ENCODE measurements around the gene XPO6.

The XPO6 gene

DNA sequence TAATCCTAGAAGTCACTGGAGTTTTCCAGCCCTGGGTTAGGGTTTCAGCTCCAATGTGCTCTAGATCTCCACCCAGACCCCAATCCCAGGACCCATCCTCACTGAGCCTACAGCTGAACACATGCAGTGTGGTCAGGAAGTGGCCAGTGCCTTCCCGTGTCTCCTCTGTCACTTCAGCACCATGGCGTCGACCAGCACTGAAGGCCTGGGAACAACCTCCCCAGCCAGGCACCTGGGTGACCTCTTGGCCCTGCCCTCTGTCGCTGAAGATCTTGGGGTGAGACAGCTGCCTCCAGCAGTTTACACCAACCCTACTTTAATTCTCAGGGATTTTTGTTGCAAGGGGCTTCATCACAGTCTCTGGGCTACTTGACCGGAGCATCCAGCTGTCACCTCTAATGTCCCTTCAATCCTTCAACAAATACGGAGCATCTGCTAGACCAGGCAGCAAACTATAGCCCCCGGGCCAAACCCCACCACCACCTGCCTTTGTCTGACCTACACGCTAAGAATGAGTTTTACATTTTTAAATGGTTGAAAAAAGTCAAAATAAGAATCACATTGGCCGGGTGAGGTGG is 130.3 kb downstream of the XPO6 start:
- DNase-seq (no peak), ATAC-seq (replicated peaks) (no peak)
- no peaks in the 10 kb centered on the region for H3K36me3 Mint-ChIP-seq (ENCODE audit: insufficient read depth)
- H3K4me3 Mint-ChIP-seq: no peak overlapping the region
- peaks cover 0 to 2% of the 10 kb centered on the region in 2 donors for H3K4me1 Mint-ChIP-seq (ENCODE audit: low read depth in 2 of 2)
- H3K9me3 Mint-ChIP-seq: no peaks in the 10 kb centered on the region
- H3K27me3 Mint-ChIP-seq: no peaks in the 10 kb centered on the region
- no peak overlapping the region for H3K27ac Mint-ChIP-seq

DNA sequence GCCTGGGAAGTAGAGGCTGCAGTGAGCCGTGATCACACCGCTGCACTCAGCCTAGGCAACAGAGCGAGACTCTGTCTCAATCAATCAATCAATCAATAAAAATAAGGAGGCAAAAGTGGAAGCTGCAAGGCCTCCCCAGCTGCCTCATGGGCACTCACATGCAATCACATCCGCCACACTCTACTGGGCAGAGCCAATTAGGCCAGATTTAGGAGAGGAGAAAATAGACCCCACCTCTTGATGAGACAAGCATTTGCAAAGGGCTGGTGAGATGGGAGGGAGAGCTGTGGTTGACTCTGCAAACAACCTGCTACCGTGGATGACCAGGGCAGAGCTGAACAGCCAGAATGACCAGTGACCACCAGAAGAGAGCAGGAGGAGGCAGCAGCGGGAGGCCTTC is 133.5 kb downstream of the XPO6 start:
- H3K9me3 Mint-ChIP-seq: no peaks in the 10 kb centered on the region
- no peak overlapping the region for H3K27ac Mint-ChIP-seq
- H3K4me3 Mint-ChIP-seq: no peak overlapping the region

DNA sequence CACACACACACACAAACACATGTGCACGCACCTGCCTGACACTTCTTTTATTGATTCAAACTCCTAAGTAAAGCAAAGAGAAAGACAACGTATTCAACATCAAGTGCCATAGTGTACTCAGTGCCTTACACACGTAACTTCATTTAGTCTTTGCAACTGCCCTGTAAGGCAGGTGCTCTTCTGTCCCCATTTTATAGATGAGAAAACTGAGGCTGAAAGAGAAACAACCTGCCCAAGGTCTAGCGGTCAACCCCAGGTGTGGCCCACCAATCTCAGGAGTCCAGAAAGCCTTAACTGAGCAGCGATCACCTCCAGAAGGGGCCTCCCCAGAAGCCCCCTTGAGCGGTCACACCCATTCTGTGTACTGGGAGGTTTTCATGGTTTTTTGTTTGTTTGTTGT is 137.9 kb downstream of the XPO6 start:
- Mint-ChIP-seq H3K36me3 (ENCODE audit: insufficient read depth) (peaks cover 3% of the 10 kb centered on the region), H3K9me3 (no peaks in the 10 kb centered on the region), H3K27ac (no peak overlapping the region), H3K4me1 (ENCODE audit: low read depth in 2 of 2) (no peaks in the 10 kb centered on the region), H3K27me3 (peaks cover 7 to 27% of the 10 kb centered on the region in 2 donors), H3K4me3 (no peak overlapping the region)
- DNase-seq: no peak
- no peak for ATAC-seq (replicated peaks)

More for the DNA sequence above, 133.5 kb downstream of the XPO6 start:
- ATAC-seq (replicated peaks): no peak
- no peak for DNase-seq
- H3K27me3 Mint-ChIP-seq: peaks cover 1 to 10% of the 10 kb centered on the region in 2 donors
- H3K36me3 Mint-ChIP-seq (ENCODE audit: insufficient read depth): peaks cover 3% of the 10 kb centered on the region
- H3K4me1 Mint-ChIP-seq (ENCODE audit: low read depth in 2 of 2): no peaks in the 10 kb centered on the region

DNA sequence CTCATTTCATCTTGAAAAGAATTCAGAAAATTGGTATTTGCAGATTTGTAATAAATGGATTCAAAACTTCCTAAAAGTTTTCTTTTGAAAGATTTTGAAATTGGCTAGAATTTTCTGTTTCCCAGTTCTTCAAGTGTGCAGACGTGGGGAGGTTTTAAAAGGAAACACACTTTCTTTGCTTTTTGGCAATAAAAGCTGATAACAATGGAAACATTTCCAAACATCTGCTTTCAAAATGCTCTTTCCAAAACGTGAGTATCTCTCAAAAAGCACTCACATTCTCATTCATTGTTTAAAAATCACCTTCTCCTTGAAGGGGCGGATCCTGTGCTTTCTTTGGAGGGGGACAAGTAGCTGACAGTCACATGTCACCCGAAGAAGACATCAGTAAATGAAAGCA is 139.7 kb downstream of the XPO6 start:
- Mint-ChIP-seq H3K36me3 (ENCODE audit: insufficient read depth) (peaks cover 6% of the 10 kb centered on the region), H3K4me3 (no peak overlapping the region), H3K4me1 (ENCODE audit: low read depth in 2 of 2) (no peaks in the 10 kb centered on the region), H3K27ac (no peak overlapping the region), H3K27me3 (peaks cover 7 to 27% of the 10 kb centered on the region in 2 donors), H3K9me3 (no peaks in the 10 kb centered on the region)
- ATAC-seq (replicated peaks) (no peak), DNase-seq (no peak)

DNA sequence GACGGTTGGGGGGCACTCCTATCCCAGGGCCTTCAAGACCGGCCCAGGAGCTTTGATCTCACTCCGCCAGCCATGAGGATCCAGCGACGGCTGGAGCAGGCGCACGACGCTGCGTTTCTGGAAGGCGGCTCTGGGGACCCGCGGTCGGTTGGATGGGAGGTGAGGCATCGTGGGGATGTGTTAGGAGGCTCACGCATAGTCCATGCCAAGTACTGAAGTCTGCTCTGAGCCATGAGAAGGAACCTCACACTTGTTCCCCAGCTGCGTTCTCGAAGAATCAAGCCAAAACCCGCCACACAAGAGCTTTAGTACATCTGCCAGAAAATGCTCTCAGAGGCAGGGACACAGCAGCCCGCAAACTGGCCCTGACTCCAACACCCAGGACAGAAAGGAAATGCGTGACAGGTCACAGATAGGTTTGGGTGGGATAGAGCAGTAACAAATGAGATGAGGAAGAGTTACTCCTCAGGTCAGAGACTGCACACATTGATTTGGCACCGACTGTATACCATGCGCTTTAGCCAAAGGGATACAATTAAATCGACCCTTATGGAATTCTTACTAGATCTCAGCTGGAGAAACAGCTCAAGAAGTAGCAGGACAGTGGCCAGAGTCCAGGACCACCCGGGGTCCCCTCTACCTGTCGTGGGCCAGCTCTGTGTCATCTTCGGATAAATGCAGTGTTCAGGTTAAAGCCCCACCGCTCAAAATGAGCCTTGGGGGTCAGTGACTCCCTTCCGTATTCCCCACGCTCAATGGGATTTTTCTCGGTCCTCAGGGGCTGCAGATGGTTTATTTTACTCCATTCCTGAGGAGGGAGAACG is 141.6 kb downstream of the XPO6 start:
- Mint-ChIP-seq H3K36me3 (ENCODE audit: insufficient read depth) (peaks cover 3% of the 10 kb centered on the region), H3K27me3 (peaks cover 20 to 45% of the 10 kb centered on the region in 2 donors), H3K4me3 (no peak overlapping the region), H3K9me3 (no peaks in the 10 kb centered on the region), H3K4me1 (ENCODE audit: low read depth in 2 of 2) (no peaks in the 10 kb centered on the region), H3K27ac (no peak overlapping the region)
- DNase-seq (no peak), ATAC-seq (replicated peaks) (no peak)

DNA sequence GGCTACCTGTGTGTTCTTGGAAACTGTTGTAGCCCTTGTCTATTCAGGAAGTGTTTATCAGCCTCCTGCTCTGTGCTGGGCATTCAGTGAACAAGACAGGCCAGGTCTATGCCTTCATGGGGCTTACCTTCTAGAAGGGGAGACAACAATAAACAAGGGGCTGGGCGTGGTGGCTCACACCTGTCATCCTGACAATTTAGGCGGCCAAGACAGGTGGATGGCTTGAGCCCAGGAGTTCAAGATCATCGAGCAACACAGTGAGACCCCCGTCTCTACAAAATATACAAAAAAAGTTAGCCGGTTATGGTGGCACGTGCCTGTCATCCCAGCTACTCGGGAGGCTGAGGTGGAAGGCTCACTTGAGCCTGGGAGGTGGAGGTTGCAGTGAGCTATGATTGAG is 142.8 kb downstream of the XPO6 start:
- Mint-ChIP-seq H3K9me3 (no peaks in the 10 kb centered on the region), H3K27ac (no peak overlapping the region), H3K36me3 (ENCODE audit: insufficient read depth) (peaks cover 3% of the 10 kb centered on the region)

DNA sequence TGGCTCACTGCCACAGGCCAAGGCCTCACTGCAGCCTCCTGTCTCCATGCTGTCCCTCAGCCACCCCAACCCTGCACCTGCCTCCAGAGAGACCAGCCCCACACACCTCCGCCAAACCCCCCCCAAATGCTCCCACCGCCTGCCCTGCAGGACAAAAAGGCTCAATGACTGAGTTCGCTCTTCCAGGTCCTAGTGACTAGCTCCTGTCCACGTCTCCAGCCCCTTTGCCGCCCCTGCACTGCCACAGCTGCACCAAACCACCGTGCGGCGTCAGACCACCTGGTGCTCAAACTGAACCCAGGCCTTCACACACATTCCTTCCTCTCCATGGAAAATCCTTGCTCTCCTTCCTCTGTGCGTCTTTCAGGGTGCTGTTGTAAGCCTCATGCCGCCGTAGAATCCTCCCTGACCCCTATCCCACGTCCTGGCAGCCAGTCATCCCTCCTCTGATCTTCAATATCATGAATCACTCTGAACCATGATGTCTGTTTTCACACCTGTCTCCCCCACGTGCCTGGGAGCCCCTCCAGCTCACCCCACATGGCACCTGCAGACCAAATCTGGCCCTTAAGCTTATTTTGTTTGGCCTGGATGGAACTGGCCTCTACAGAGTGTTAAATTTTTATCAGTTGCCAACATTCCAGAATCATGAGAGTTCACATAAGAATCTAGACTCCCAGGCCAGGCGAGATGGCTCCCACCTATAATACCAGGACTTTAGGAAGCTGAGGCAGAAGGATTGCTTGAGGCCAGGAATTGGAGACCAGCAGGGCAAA is 144.0 kb downstream of the XPO6 start:
- DNase-seq (no peak), ATAC-seq (replicated peaks) (no peak)
- peaks cover 28 to 44% of the 10 kb centered on the region in 2 donors for H3K27me3 Mint-ChIP-seq
- H3K4me1 Mint-ChIP-seq (ENCODE audit: low read depth in 2 of 2): no peaks in the 10 kb centered on the region
- H3K36me3 Mint-ChIP-seq (ENCODE audit: insufficient read depth): peaks cover 3% of the 10 kb centered on the region
- H3K9me3 Mint-ChIP-seq: no peaks in the 10 kb centered on the region
- no peak overlapping the region for H3K27ac Mint-ChIP-seq
- no peak overlapping the region for H3K4me3 Mint-ChIP-seq

More for the DNA sequence above, 142.8 kb downstream of the XPO6 start:
- Mint-ChIP-seq H3K27me3 (peaks cover 32 to 55% of the 10 kb centered on the region in 2 donors), H3K4me3 (no peak overlapping the region), H3K4me1 (ENCODE audit: low read depth in 2 of 2) (no peaks in the 10 kb centered on the region)
- DNase-seq: no peak
- ATAC-seq (replicated peaks): no peak

DNA sequence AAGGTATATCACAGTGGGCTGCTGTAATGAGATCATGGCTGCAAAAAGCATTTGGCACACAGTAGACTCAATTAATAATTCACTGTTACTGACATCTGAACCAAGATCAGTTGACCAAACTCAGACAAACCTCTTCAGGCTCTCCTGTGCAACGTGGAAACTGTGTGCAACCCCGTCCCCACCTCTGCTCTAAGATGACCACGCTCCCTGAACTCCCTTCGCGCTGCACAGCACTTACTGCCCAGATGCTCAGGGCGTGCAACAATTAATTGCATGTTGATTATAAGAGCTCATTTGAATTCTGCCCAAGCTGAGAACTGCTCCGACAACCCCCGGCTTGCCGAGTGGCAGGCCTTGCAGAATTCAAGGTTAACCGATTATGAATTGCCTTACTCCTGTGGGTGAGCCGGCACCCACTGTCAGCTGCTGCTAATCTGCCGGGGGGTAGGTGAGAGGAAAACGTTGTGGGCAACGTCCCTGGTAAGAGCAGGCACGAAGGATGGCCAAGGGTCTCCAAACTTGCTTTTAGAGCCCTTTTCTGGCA is 147.0 kb downstream of the XPO6 start:
- Mint-ChIP-seq H3K9me3 (no peaks in the 10 kb centered on the region), H3K27me3 (peaks cover 49 to 59% of the 10 kb centered on the region in 2 donors), H3K36me3 (ENCODE audit: insufficient read depth) (peaks cover 3% of the 10 kb centered on the region), H3K27ac (no peak overlapping the region), H3K4me3 (no peak overlapping the region), H3K4me1 (ENCODE audit: low read depth in 2 of 2) (peaks cover 0 to 2% of the 10 kb centered on the region in 2 donors)
- ATAC-seq (replicated peaks) (no peak), DNase-seq (no peak)

DNA sequence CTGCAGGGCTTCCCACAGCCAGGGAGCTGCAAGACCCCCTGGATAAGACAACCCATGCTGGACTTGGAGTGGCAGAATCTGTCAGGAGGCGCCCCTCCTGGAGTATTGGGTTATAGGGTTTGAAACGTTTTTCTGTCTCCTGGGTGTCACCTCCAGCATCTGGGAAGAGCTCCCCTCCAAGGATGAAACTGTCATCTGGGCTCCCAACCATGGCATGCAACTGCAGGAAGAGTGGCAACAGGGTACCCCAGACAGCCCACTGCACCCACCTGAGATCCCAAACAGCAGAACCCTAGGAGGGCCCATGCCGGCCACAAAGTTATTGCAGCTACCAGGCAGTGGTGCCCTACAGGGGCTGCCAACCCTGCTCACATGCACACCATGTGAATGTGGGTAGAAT is 147.6 kb downstream of the XPO6 start:
- H3K9me3 Mint-ChIP-seq: no peaks in the 10 kb centered on the region
- peak overlapping the region in 1 of 2 donors; percentile 14 for H3K4me3 Mint-ChIP-seq
- peaks cover 3% of the 10 kb centered on the region for H3K36me3 Mint-ChIP-seq (ENCODE audit: insufficient read depth)
- ATAC-seq (replicated peaks): no peak
- H3K27me3 Mint-ChIP-seq: peaks cover 55 to 65% of the 10 kb centered on the region in 2 donors
- no peak for DNase-seq
- peaks cover 0 to 2% of the 10 kb centered on the region in 2 donors for H3K4me1 Mint-ChIP-seq (ENCODE audit: low read depth in 2 of 2)
- no peak overlapping the region for H3K27ac Mint-ChIP-seq

DNA sequence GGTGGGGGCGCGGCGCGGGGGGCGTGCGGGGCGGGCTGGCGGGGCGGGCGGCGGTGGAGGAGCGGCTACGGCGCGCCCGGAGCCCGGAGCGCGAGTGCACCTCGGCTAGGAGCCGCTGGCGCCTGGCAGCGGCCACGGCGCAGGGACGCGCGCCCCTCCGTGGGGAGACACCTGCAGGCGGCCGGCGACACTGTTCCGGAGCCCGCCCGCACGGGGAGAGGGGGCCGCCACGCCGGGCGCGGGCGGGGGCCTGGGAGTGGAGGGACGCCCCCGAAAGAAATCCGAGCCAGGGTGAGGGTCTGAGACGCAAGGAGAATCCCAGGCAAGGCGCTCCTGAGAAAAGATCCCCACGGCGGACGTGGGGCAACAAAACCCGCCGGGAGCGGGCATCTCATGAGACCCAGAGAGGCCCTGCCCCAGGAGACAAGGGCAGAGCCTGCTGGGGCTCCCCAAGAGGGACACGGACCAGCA is 148.1 kb downstream of the XPO6 start, which contains the start of gene GSG1L:
GSG1L (minus strand) TSS at position 124 of the 471 bp plus-strand sequence. CDS start 290 bp downstream, outside the sequence.
- DNase-seq (no peak), ATAC-seq (replicated peaks) (no peak)
- Mint-ChIP-seq H3K36me3 (ENCODE audit: insufficient read depth) (peaks cover 3% of the 10 kb centered on the region), H3K27me3 (peaks cover 61 to 70% of the 10 kb centered on the region in 2 donors), H3K27ac (no peak within 1 kb of the TSS), H3K4me3 (peak within 1 kb of the TSS; percentile 34 to 45), H3K4me1 (ENCODE audit: low read depth in 2 of 2) (peaks cover 0 to 6% of the 10 kb centered on the region in 2 donors), H3K9me3 (no peaks in the 10 kb centered on the region)

DNA sequence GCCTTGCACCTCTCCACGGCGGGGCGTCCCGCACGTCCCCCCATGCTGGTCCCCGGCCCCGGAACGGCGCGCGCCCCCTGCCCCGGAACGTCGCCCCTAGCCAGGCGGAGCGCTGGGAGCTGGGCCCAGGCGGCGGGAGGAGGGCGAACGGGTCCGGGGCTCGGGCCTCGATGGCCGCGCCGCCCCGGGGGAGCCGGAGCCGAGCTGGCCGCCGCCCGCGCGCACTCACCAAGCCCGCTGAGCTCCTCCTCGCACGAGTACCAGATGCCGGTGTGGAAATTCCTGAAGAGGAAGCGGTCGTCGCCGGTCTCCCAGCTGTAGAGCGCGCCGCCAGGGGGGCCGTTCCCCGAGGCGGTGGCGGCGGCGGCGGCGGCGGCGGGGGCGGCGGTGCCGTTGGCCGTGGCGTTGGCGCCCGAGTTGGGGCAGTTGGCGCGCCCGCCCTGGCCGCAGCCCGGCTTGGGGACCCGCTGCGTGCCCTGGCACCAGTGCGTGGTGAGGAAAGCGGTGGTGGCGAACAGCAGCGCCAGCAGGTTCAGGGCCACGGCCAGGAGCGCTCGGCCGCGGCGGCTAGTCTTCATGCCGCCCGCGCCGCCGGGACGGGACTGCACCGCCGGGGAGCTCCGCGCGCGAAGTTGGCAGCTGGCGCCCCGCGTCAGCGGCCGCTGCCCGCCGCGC is 148.8 kb downstream of the XPO6 start:
- no peak overlapping the region for H3K4me3 Mint-ChIP-seq
- ATAC-seq (replicated peaks): no peak
- peaks cover 66 to 77% of the 10 kb centered on the region in 2 donors for H3K27me3 Mint-ChIP-seq
- no peaks in the 10 kb centered on the region for H3K9me3 Mint-ChIP-seq
- no peak overlapping the region for H3K27ac Mint-ChIP-seq
- DNase-seq: no peak
- peaks cover 2% of the 10 kb centered on the region for H3K36me3 Mint-ChIP-seq (ENCODE audit: insufficient read depth)
- H3K4me1 Mint-ChIP-seq (ENCODE audit: low read depth in 2 of 2): peaks cover 0 to 8% of the 10 kb centered on the region in 2 donors

DNA sequence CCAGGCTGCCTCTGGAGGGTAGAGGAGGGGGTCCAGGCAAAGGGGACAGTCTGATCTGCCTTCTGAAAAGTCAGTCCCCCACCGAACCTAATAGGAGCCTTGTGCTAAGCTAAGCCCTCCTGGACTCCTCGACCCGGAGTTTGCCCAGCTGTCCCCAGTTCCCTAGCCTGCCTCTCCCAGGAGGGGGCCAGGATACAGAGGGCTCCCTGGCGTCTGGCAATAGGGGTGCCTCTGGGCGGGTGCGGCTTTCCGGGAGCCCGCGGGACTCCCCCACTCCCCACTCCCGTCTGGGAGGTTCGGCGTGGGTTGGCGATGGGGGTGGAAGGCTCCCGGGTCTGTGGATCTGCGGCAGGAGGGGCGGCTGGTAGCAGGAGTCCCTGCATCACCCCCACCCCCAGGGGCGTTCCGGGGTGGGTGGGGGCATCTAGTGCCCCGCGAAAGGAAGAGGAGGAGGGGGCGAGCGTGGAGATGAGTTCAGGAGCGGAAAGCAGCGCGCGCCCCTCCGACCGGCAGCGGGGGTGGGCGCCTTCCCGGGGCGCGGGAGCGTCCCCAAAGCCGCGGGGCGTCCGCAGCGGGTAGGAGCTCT is 149.4 kb downstream of the XPO6 start:
- H3K9me3 Mint-ChIP-seq: no peaks in the 10 kb centered on the region
- peaks cover 72 to 83% of the 10 kb centered on the region in 2 donors for H3K27me3 Mint-ChIP-seq
- H3K4me3 Mint-ChIP-seq: peak overlapping the region; percentile 34 to 45
- H3K27ac Mint-ChIP-seq: no peak overlapping the region
- DNase-seq: no peak
- H3K4me1 Mint-ChIP-seq (ENCODE audit: low read depth in 2 of 2): peaks cover 0 to 8% of the 10 kb centered on the region in 2 donors
- H3K36me3 Mint-ChIP-seq (ENCODE audit: insufficient read depth): no peaks in the 10 kb centered on the region
- no peak for ATAC-seq (replicated peaks)
